HL-60 (cell line): ENCODE data around the gene C7orf25.

Experiments
- GABPA ChIP-seq: IDR thresholded peaks from 2 replicates; pipeline ENCODE4 v1.6.1; 2012; ENCODE audit warnings: low read depth
- POLR2AphosphoS5 ChIP-seq: IDR thresholded peaks from 2 replicates; pipeline ENCODE4 v1.6.1; 2012; ENCODE audit warnings: low read depth
- TF ChIP-seq, protein P1 (sequence below): IDR thresholded peaks from one replicate; pipeline ENCODE4 v1.5.1; 2011; ENCODE audit warnings: low read length, control low read depth, inconsistent platforms; ENCODE audit not compliant: insufficient read depth

DNA sequence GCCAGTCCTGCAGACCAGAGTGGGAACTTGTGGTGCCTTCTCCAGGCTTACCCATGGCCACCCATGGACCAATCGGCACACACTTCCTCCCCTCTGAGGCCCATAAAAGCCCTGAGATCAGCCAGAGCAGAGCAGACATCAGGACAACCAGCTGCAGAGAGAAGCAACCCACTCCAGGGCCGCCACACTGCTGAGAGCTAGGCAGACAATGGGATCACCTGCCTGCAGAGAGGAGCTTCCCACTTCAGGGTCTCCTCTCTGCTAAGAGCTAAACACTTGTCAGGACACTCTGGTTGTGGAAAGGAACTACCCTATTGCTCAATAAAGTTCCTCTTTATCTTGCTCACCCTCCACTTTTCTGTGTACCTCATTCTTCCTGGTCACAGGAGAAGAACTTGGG is 34.0 kb downstream of the C7orf25 start:
- TF ChIP-seq, protein P1, sequence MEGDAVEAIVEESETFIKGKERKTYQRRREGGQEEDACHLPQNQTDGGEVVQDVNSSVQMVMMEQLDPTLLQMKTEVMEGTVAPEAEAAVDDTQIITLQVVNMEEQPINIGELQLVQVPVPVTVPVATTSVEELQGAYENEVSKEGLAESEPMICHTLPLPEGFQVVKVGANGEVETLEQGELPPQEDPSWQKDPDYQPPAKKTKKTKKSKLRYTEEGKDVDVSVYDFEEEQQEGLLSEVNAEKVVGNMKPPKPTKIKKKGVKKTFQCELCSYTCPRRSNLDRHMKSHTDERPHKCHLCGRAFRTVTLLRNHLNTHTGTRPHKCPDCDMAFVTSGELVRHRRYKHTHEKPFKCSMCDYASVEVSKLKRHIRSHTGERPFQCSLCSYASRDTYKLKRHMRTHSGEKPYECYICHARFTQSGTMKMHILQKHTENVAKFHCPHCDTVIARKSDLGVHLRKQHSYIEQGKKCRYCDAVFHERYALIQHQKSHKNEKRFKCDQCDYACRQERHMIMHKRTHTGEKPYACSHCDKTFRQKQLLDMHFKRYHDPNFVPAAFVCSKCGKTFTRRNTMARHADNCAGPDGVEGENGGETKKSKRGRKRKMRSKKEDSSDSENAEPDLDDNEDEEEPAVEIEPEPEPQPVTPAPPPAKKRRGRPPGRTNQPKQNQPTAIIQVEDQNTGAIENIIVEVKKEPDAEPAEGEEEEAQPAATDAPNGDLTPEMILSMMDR: no peak
- TF ChIP-seq POLR2AphosphoS5 (peak; percentile 69; the same call in 1 of the 2 replicates), GABPA (no peak)
